BJ (cell line): ENCODE results near the gene TMEM147. TPM values are rescaled to one million over a fixed set of nuclear protein-coding genes. Genes with fewer than 3 reads are reported as not detected.

ENCODE experiments used
- CTCF ChIA-PET: fragments of 350-600 bp; formaldehyde crosslinking; extraction: SDS; loops from one replicate; lab custom pipeline; 2021; ENCODE audit warnings: antibody characterized with exemption, inconsistent platforms; lab: Yijun Ruan, JAX
- POLR2A ChIA-PET: fragments of 300-600 bp; sonication (Branson Sonifier 250); formaldehyde crosslinking; extraction: SDS; loops from one replicate; lab custom pipeline; 2021; ENCODE audit warnings: antibody characterized with exemption; lab: Charles Lee
- DNase-seq: peaks from one replicate; pipeline ENCODE4 v3.0.0-alpha.2; 2011; ENCODE audit warnings: low read depth
- H3K27me3 ChIP-seq: 2 replicates; pipeline ENCODE4 v1.6.0; 2011; ENCODE audit warnings: low read length; ENCODE audit not compliant: control insufficient read depth, insufficient read depth
- H3K36me3 ChIP-seq: 2 replicates; pipeline ENCODE4 v1.5.1; 2011; ENCODE audit warnings: low read length; ENCODE audit not compliant: control insufficient read depth, insufficient read depth
- H3K4me3 ChIP-seq: 2 replicates; pipeline ENCODE4 v1.5.1; 2011; ENCODE audit warnings: low read depth, mild to moderate bottlenecking, control low read depth, low read length
- CTCF ChIP-seq: IDR thresholded peaks from 2 replicates; pipeline ENCODE4 v1.5.1; 2011; ENCODE audit warnings: low read depth, mild to moderate bottlenecking, control low read depth, inconsistent platforms, low read length, moderate library complexity; ENCODE audit not compliant: insufficient read depth
- polyA plus RNA-seq: library from polyadenylated mRNA; depleted of rRNA; stranded (reverse); fragments of >200 nt; gene quantifications from 2 replicates; pipeline ENCODE4 v1.2.3, GENCODE V29; 2011

The TMEM147 gene
- polyA plus RNA-seq, 1 experiment: 200 TPM

DNA sequence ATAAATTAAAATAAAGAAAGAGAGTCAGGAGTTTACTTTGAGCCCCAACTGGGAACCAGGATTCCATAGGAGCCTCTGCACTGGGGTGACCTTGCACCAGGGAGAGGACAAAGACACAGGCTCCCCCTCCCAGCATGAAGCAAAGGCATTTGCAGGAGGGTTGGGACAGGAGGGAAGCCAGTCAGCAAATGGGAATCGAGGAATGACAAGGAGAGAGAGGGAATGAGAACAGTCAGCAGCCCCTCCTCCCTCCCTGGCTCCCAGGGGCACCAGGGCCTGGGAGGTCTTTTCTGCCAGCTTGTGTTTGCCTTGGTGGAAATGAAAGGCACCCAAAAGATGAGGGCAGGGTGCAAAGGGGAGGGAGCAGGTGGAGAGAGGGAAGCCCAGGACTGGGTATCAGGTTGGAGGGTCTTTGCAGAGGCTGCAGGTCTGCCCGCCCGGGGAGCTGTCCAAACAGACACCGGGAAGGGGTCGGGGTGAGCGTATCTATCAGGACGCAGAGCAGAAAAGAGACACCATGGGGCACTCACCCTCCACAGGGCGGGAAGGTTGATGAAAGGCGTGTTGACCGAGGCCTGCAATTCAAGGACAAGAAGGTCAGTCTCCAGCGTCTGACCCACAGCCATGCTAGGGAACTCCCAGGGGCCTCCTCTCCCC is 21.1 kb upstream of the TMEM147 start:
- DNase-seq: no peak
- ChIA-PET CTCF (interaction anchor here (0.7 kb wide), 1 partner anchor 24 kb away, joined by 3 read pairs; no protein-coding TSS in a partner anchor), POLR2A (no interaction called here)
- no peak overlapping the region for H3K4me3 ChIP-seq
- H3K36me3 ChIP-seq: no peaks in the 10 kb centered on the region
- H3K27me3 ChIP-seq: peaks cover 6% of the 10 kb centered on the region
- TF ChIP-seq CTCF: no peak

- H3K36me3 ChIP-seq: no peaks in the 10 kb centered on the region
- H3K27me3 ChIP-seq: peaks cover 6% of the 10 kb centered on the region
- ChIA-PET POLR2A (no interaction called here), CTCF (interaction anchor here (1.0 to 2.0 kb wide), 4 partner anchors 9 to 30 kb away, joined by 3 to 12 read pairs (median 4); no protein-coding TSS in a partner anchor)
- no peak for TF ChIP-seq CTCF
- no peak overlapping the region for H3K4me3 ChIP-seq
- DNase-seq: no peak
Observed at GRCh38 chr19:35525873-35526272, 19.6 kb upstream of the TMEM147 start.

DNA sequence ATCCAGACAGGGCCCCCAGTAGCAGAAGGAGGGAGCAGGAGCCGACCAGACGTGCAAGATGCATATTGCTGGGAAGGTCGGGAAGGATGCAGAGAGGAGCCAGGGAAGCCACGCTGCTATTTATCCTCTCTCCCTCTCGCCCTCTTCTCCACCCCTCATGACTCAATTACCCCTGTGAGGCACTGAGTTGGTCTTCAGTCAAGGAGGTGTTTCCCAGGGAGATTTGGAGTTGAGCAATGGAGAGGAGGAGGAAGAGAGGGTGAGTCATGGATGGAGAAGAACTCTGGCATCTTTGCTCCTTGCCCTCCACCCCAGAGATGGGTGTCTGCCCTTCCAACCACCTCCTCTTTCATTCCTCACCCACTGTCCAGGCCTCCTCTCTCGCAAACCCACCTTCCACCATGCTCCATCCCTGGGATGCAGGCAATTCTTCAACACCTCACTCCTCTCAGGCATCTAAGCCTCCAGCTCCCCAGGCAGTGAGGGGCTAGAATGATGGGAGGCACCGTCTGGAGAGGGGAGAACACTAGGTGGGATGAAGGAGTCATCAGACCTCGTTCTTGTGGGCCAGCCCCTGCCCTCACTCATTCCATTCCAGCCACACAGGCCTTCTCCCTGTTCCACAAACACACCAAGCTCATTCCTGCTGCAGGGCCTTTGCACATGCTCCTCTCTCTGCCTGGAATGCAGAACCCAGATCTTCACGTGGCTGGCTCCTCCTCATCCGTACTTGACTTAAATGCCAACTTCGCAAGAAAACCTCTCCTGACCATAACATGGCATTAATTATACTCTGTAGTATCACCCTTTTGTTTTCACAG is 17.0 kb upstream of the TMEM147 start, which contains the start of gene SBSN:
TSS of gene SBSN (minus strand) at position 94 of the 821 bp plus-strand sequence. CDS start at position 64, 30 bp downstream.
- no peak for TF ChIP-seq CTCF
- ChIA-PET CTCF (interaction anchor here (2.0 kb wide), 1 partner anchor 18 kb away, joined by 11 read pairs; no protein-coding TSS in a partner anchor), POLR2A (no interaction called here)
- DNase-seq: peak; percentile 18
- Histone ChIP-seq H3K27me3 (peaks cover 12% of the 10 kb centered on the region), H3K4me3 (no peak within 1 kb of the TSS), H3K36me3 (no peaks in the 10 kb centered on the region)

- H3K27me3 ChIP-seq: peaks cover 14% of the 10 kb centered on the region
Observed at GRCh38 chr19:35529241-35530218, 15.9 kb upstream of the TMEM147 start.

More at GRCh38 chr19:35529241-35530218, 15.9 kb upstream of the TMEM147 start:
- ChIA-PET CTCF (interaction anchor here (1.1 to 2.0 kb wide), 3 partner anchors 15 to 19 kb away, joined by 3 to 11 read pairs (median 7); no protein-coding TSS in a partner anchor), POLR2A (no interaction called here)
- no peak for DNase-seq
- no peak for TF ChIP-seq CTCF
- H3K36me3 ChIP-seq: no peaks in the 10 kb centered on the region
- H3K4me3 ChIP-seq: no peak overlapping the region
